Liver (tissue), 9 donors: ENCODE results near the gene EPHA6. TPM values are rescaled to one million over a fixed set of nuclear protein-coding genes. Genes with fewer than 3 reads are reported as not detected.

Experiments used
- DNase-seq: peaks from one replicate; pipeline ENCODE4 v3.0.0-alpha.2; 2017; ENCODE audit warnings: low spot score
- H3K27ac ChIP-seq, 2 donors: one replicate each; pipeline ENCODE4 v1.7.0; 2013; ENCODE audit warnings: inconsistent platforms in 2 of 2, low read length in 2 of 2, control low read depth in 1 of 2, low read depth in 1 of 2, mild to moderate bottlenecking in 1 of 2
- H3K27me3 ChIP-seq, 4 donors: one replicate each; pipeline versions ENCODE4 v1.6.1 to v1.7.0; 2013; ENCODE audit warnings: low read length in 3 of 4, inconsistent platforms in 1 of 4, mild to moderate bottlenecking in 1 of 4, moderate library complexity in 1 of 4; ENCODE audit not compliant: control insufficient read depth in 4 of 4, insufficient read depth in 4 of 4
- H3K36me3 ChIP-seq, 4 donors: one replicate each; pipeline versions ENCODE4 v1.6.1 to v1.7.0; 2013; ENCODE audit warnings: low read length in 3 of 4, mild to moderate bottlenecking in 3 of 4, low read depth in 1 of 4, moderate library complexity in 1 of 4; ENCODE audit not compliant: control insufficient read depth in 4 of 4, insufficient read depth in 3 of 4
- H3K4me1 ChIP-seq, 4 donors: one replicate each; pipeline versions ENCODE4 v1.6.1 to v1.7.0; 2013; ENCODE audit warnings: low read length in 3 of 4, mild to moderate bottlenecking in 3 of 4, moderate library complexity in 1 of 4; ENCODE audit not compliant: control insufficient read depth in 4 of 4, insufficient read depth in 4 of 4
- H3K4me3 ChIP-seq, 3 donors: one replicate each; pipeline versions ENCODE4 v1.6.1 to v1.7.0; 2013; ENCODE audit warnings: low read length in 3 of 3, control low read depth in 1 of 3, low read depth in 1 of 3, mild to moderate bottlenecking in 1 of 3
- H3K9ac ChIP-seq, 2 donors: one replicate each; pipeline ENCODE4 v1.7.0; 2013; ENCODE audit warnings: low read length in 2 of 2, mild to moderate bottlenecking in 2 of 2, moderate library complexity in 2 of 2, control low read depth in 1 of 2, low read depth in 1 of 2
- H3K9me3 ChIP-seq, 4 donors: one replicate each; pipeline versions ENCODE4 v1.6.1 to v1.7.0; 2013; ENCODE audit warnings: low read length in 3 of 4; ENCODE audit not compliant: control insufficient read depth in 4 of 4
- ATF3 ChIP-seq: IDR thresholded peaks from 2 replicates; pipeline ENCODE4 v1.6.1; 2016; ENCODE audit warnings: antibody characterized with exemption
- CTCF ChIP-seq: fragments of 150-350 bp; IDR thresholded peaks from 2 replicates; pipeline ENCODE4 v1.5.1; 2017; ENCODE audit warnings: improper control_type of control experiment, low read depth, low read length; ENCODE audit not compliant: missing input control
- EGR1 ChIP-seq, 2 donors: IDR thresholded peaks; 2 replicates each; pipeline ENCODE4 v1.6.1; 2016 to 2018; ENCODE audit warnings: antibody characterized with exemption in 2 of 2, low read depth in 2 of 2
- FOXA1 ChIP-seq: IDR thresholded peaks from 2 replicates; pipeline ENCODE4 v1.6.1; 2016; ENCODE audit warnings: antibody characterized with exemption
- FOXA2 ChIP-seq: IDR thresholded peaks from 2 replicates; pipeline ENCODE4 v1.6.1; 2016; ENCODE audit warnings: antibody characterized with exemption
- GABPA ChIP-seq, 2 donors: IDR thresholded peaks in 1 of 2; conservative IDR thresholded peaks in 1 of 2; 2 replicates each; pipeline ENCODE4 v1.6.1; 2016; ENCODE audit warnings: antibody characterized with exemption in 2 of 2, mild to moderate bottlenecking in 1 of 2, moderate library complexity in 1 of 2
- HNF4A ChIP-seq, 2 donors: conservative IDR thresholded peaks; 2 replicates each; pipeline ENCODE4 v1.6.1; 2016; ENCODE audit warnings: antibody characterized with exemption in 2 of 2, mild to moderate bottlenecking in 2 of 2
- HNF4G ChIP-seq: IDR thresholded peaks from 2 replicates; pipeline ENCODE4 v1.6.1; 2016; ENCODE audit warnings: antibody characterized with exemption
- JUND ChIP-seq, 2 donors: IDR thresholded peaks; 2 replicates each; pipeline ENCODE4 v1.6.1; 2016; ENCODE audit warnings: antibody characterized with exemption in 2 of 2
- MAX ChIP-seq: IDR thresholded peaks from 2 replicates; pipeline ENCODE4 v1.6.1; 2016; ENCODE audit warnings: antibody characterized with exemption
- NR2F2 ChIP-seq: IDR thresholded peaks from 2 replicates; pipeline ENCODE4 v1.6.1; 2016; ENCODE audit warnings: antibody characterized with exemption
- RAD21 ChIP-seq, 2 donors: IDR thresholded peaks; 2 replicates each; pipeline ENCODE4 v1.6.1; 2016; ENCODE audit warnings: antibody characterized with exemption in 2 of 2, mild to moderate bottlenecking in 2 of 2
- RXRA ChIP-seq, 2 donors: IDR thresholded peaks; 2 replicates each; pipeline ENCODE4 v1.6.1; 2017 to 2018; ENCODE audit warnings: antibody characterized with exemption in 2 of 2, mild to moderate bottlenecking in 1 of 2
- SP1 ChIP-seq: IDR thresholded peaks from 2 replicates; pipeline ENCODE4 v1.6.1; 2018; ENCODE audit warnings: antibody characterized with exemption, mild to moderate bottlenecking
- TAF1 ChIP-seq: conservative IDR thresholded peaks from 2 replicates; pipeline ENCODE4 v1.6.1; 2016; ENCODE audit warnings: antibody characterized with exemption, mild to moderate bottlenecking
- YY1 ChIP-seq: IDR thresholded peaks from 2 replicates; pipeline ENCODE4 v1.6.1; 2016; ENCODE audit warnings: antibody characterized with exemption, mild to moderate bottlenecking
- WGBS: extraction: QIAGEN DNeasy Blood & Tissue Kit; methylation state at CpG from one replicate; pipeline ENCODE4 v1.1.7; 2013; 5-methylcytosine and 5-hydroxymethylcytosine counted together
- polyA plus RNA-seq, 2 donors: library from polyadenylated mRNA; stranded (reverse) in 1 of 2; unstranded in 1 of 2; fragments of 200-250 nt in 1 of 2; fragments of >200 nt in 1 of 2; fragmentation: Nextera tagmentation in 1 of 2; extraction: Ambion mirVana in 1 of 2; gene quantifications; one replicate each; pipeline versions ENCODE4 v1.2.1 to v1.2.3, GENCODE V29; 2013 to 2015
- total RNA-seq, 2 donors: library from RNA; depleted of rRNA; stranded (reverse); fragments of >200 nt; gene quantifications; one replicate each; pipeline ENCODE4 v1.2.3, GENCODE V29; 2014
- TF ChIP-seq, protein P1 (sequence below): IDR thresholded peaks from 2 replicates; pipeline ENCODE4 v1.6.1; 2016; ENCODE audit warnings: antibody characterized with exemption
- TF ChIP-seq, protein P2 (sequence below): IDR thresholded peaks from 2 replicates; pipeline ENCODE4 v1.6.1; 2016; ENCODE audit warnings: antibody characterized with exemption, mild to moderate bottlenecking
- donor health status: healthy.
- donor health status: healthy.
- donor health status: healthy.
- donor health status: healthy.
- donor health status: healthy.

EPHA6 gene
- total and polyA plus RNA-seq, 4 donors, result 0.05 to 0.17 (median 0.05) TPM; not detected in 1

DNA sequence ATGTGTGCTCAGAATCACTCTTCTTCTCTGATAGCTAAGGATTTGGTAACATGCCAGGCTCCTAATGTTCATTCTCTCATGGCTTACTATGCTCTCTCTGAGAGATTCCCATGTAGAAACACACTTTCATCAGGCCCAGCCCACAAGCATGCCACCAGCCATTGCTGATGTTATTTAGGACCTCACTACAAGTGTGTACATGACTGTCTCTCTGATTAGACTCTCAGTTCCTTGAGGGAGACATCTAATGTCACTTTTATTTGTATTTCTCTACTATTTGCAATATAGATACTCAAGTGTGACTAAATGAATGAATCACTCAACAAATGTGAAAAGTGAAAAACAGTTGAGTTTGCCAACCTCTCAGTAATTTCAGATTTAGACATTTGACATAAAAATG lies 865.8 kb downstream of the EPHA6 start (continued):
- TF ChIP-seq TAF1 (no peak), HNF4G (no peak), HNF4A (conservative IDR thresholded peaks at IDR 0.05) (no peak), RXRA (IDR thresholded peaks at IDR 0.05) (no peak), FOXA1 (no peak)
- TF ChIP-seq, protein P1, sequence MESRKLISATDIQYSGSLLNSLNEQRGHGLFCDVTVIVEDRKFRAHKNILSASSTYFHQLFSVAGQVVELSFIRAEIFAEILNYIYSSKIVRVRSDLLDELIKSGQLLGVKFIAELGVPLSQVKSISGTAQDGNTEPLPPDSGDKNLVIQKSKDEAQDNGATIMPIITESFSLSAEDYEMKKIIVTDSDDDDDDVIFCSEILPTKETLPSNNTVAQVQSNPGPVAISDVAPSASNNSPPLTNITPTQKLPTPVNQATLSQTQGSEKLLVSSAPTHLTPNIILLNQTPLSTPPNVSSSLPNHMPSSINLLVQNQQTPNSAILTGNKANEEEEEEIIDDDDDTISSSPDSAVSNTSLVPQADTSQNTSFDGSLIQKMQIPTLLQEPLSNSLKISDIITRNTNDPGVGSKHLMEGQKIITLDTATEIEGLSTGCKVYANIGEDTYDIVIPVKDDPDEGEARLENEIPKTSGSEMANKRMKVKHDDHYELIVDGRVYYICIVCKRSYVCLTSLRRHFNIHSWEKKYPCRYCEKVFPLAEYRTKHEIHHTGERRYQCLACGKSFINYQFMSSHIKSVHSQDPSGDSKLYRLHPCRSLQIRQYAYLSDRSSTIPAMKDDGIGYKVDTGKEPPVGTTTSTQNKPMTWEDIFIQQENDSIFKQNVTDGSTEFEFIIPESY, result no peak

- Histone ChIP-seq H3K9ac (no peak overlapping the region), H3K27ac (no peak overlapping the region), H3K27me3 (peaks cover 0 to 3% (median 0%) of the 10 kb centered on the region in 4 donors), H3K4me1 (no peaks in the 10 kb centered on the region), H3K4me3 (no peak overlapping the region), H3K36me3 (no peaks in the 10 kb centered on the region), H3K9me3 (no peaks in the 10 kb centered on the region)
- DNase-seq, result no peak
- no peak for TF ChIP-seq TAF1
- TF ChIP-seq SP1, result no peak
- no peak for TF ChIP-seq HNF4G
These were observed 866.3 kb downstream of the EPHA6 start for GRCh38 chr3:97680696-97681095.

- Histone ChIP-seq H3K4me3 (no peak overlapping the region), H3K36me3 (no peaks in the 10 kb centered on the region), H3K9ac (no peak overlapping the region), H3K4me1 (no peaks in the 10 kb centered on the region), H3K9me3 (no peaks in the 10 kb centered on the region), H3K27ac (no peak overlapping the region), H3K27me3 (peaks cover 0 to 3% (median 0%) of the 10 kb centered on the region in 4 donors)
- no peak for DNase-seq
- TF ChIP-seq SP1 (no peak), FOXA2 (no peak), CTCF (no peak), FOXA1 (no peak), JUND (IDR thresholded peaks at IDR 0.05) (no peak), GABPA (IDR thresholded peaks at IDR 0.05 in 1 of 2, conservative IDR thresholded peaks at IDR 0.05 in 1 of 2) (no peak), HNF4G (no peak), HNF4A (conservative IDR thresholded peaks at IDR 0.05) (no peak), MAX (no peak), ATF3 (no peak), NR2F2 (no peak), YY1 (no peak), RAD21 (IDR thresholded peaks at IDR 0.05) (no peak), TAF1 (no peak), RXRA (IDR thresholded peaks at IDR 0.05) (no peak), EGR1 (IDR thresholded peaks at IDR 0.05; ENCODE audit: low read depth in 2 of 2) (no peak)
- TF ChIP-seq, protein P1, result no peak
- TF ChIP-seq, protein P2, sequence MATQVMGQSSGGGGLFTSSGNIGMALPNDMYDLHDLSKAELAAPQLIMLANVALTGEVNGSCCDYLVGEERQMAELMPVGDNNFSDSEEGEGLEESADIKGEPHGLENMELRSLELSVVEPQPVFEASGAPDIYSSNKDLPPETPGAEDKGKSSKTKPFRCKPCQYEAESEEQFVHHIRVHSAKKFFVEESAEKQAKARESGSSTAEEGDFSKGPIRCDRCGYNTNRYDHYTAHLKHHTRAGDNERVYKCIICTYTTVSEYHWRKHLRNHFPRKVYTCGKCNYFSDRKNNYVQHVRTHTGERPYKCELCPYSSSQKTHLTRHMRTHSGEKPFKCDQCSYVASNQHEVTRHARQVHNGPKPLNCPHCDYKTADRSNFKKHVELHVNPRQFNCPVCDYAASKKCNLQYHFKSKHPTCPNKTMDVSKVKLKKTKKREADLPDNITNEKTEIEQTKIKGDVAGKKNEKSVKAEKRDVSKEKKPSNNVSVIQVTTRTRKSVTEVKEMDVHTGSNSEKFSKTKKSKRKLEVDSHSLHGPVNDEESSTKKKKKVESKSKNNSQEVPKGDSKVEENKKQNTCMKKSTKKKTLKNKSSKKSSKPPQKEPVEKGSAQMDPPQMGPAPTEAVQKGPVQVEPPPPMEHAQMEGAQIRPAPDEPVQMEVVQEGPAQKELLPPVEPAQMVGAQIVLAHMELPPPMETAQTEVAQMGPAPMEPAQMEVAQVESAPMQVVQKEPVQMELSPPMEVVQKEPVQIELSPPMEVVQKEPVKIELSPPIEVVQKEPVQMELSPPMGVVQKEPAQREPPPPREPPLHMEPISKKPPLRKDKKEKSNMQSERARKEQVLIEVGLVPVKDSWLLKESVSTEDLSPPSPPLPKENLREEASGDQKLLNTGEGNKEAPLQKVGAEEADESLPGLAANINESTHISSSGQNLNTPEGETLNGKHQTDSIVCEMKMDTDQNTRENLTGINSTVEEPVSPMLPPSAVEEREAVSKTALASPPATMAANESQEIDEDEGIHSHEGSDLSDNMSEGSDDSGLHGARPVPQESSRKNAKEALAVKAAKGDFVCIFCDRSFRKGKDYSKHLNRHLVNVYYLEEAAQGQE, result no peak
- WGBS, result 80% methylated on average over 4 of the region's 4 CpGs
These were observed 870.1 kb downstream of the EPHA6 start for GRCh38 chr3:97684490-97684889.
